CD14-positive monocyte (primary cell): ENCODE measurements around the gene LIN28B. TPM values are rescaled to one million over a fixed set of nuclear protein-coding genes. Genes with fewer than 3 reads are reported as not detected.

Source experiments
- DNase-seq, 3 donors: peaks; one replicate each; pipeline ENCODE4 v3.0.0-alpha.2; 2011 to 2022
- H2AFZ ChIP-seq: 2 replicates; pipeline ENCODE4 v1.6.0; 2012; ENCODE audit warnings: mild to moderate bottlenecking, low read depth, low read length, inconsistent platforms; ENCODE audit not compliant: insufficient read depth, poor library complexity, severe bottlenecking
- H3K27ac ChIP-seq, 2 donors: 1 replicate in 1 of 2; 2 replicates in 1 of 2; pipeline ENCODE4 v1.5.1; 2012 to 2013; ENCODE audit warnings: low read length in 2 of 2, control low read depth in 1 of 2, inconsistent platforms in 1 of 2, low read depth in 1 of 2, mild to moderate bottlenecking in 1 of 2
- H3K27me3 ChIP-seq, 2 donors: one replicate each; pipeline versions ENCODE4 v1.6.0 to v1.6.1; 2011 to 2013; ENCODE audit warnings: low read length in 2 of 2; ENCODE audit not compliant: control insufficient read depth in 2 of 2, insufficient read depth in 2 of 2
- H3K36me3 ChIP-seq, 2 donors: replicated peaks in 1 of 2; 1 replicate in 1 of 2; 2 replicates in 1 of 2; pipeline versions ENCODE4 v1.5.1 to v1.6.1; 2012 to 2013; ENCODE audit warnings: low read length in 2 of 2, control low read depth in 1 of 2, inconsistent platforms in 1 of 2, mild to moderate bottlenecking in 1 of 2; ENCODE audit not compliant: insufficient read depth in 2 of 2, control insufficient read depth in 1 of 2
- H3K4me1 ChIP-seq, 2 donors: 1 replicate in 1 of 2; 2 replicates in 1 of 2; pipeline versions ENCODE4 v1.5.1 to v1.6.1; 2012 to 2013; ENCODE audit warnings: low read length in 2 of 2, control low read depth in 1 of 2, inconsistent platforms in 1 of 2, mild to moderate bottlenecking in 1 of 2, moderate library complexity in 1 of 2; ENCODE audit not compliant: insufficient read depth in 2 of 2, control insufficient read depth in 1 of 2
- H3K4me2 ChIP-seq: replicated peaks from 2 replicates; pipeline ENCODE3; 2012; ENCODE audit warnings: low read length, moderate library complexity, mild to moderate bottlenecking; ENCODE audit not compliant: poor library complexity, severe bottlenecking; ENCODE audit errors: extremely low read depth
- H3K4me3 ChIP-seq, 3 experiments: fragments of 200-600 bp in 1 of 3; sonication (generic) in 1 of 3; replicated peaks in 1 of 3; 1 replicate in 2 of 3; 2 replicates in 1 of 3; pipeline ENCODE4 v1.5.1; 2011 to 2013; ENCODE audit warnings: low read length in 3 of 3, mild to moderate bottlenecking in 3 of 3, control low read depth in 2 of 3, low read depth in 2 of 3, inconsistent platforms in 1 of 3, moderate library complexity in 1 of 3
- H3K79me2 ChIP-seq: 2 replicates; pipeline ENCODE4 v1.6.0; 2012; ENCODE audit warnings: mild to moderate bottlenecking, control low read depth, inconsistent platforms, low read length, moderate library complexity; ENCODE audit not compliant: insufficient read depth
- H3K9ac ChIP-seq: 2 replicates; pipeline ENCODE4 v1.6.0; 2017; ENCODE audit warnings: low read length, mild to moderate bottlenecking; ENCODE audit not compliant: insufficient read depth, poor library complexity, severe bottlenecking
- H3K9me3 ChIP-seq, 2 donors: replicated peaks in 1 of 2; 1 replicate in 1 of 2; 2 replicates in 1 of 2; pipeline versions ENCODE4 v1.5.1 to v1.6.1; 2012 to 2013; ENCODE audit warnings: low read length in 2 of 2, control low read depth in 1 of 2; ENCODE audit not compliant: control insufficient read depth in 1 of 2, insufficient read depth in 1 of 2
- H4K20me1 ChIP-seq: 2 replicates; pipeline ENCODE4 v1.6.0; 2012; ENCODE audit warnings: mild to moderate bottlenecking, low read length, control low read depth, moderate library complexity; ENCODE audit not compliant: insufficient read depth
- H3K27ac Mint-ChIP-seq, 7 donors: one replicate each; pipeline ENCODE4 v1.8.0; 2020; ENCODE audit warnings: mild to moderate bottlenecking in 7 of 7, mixed read lengths in 7 of 7, moderate library complexity in 6 of 7, inconsistent platforms in 2 of 7
- H3K27me3 Mint-ChIP-seq, 3 donors: one replicate each; pipeline ENCODE4 v1.8.0; 2021 to 2022; ENCODE audit warnings: low read depth in 3 of 3, mild to moderate bottlenecking in 3 of 3, mixed read lengths in 3 of 3, moderate library complexity in 3 of 3, inconsistent platforms in 1 of 3
- H3K36me3 Mint-ChIP-seq, 2 donors: one replicate each; pipeline ENCODE4 v1.8.0; 2020; ENCODE audit warnings: mixed read lengths in 2 of 2, inconsistent platforms in 1 of 2, mild to moderate bottlenecking in 1 of 2
- H3K4me1 Mint-ChIP-seq: one replicate; pipeline ENCODE4 v1.8.0; 2020; ENCODE audit warnings: mild to moderate bottlenecking, mixed read lengths
- H3K4me3 Mint-ChIP-seq, 2 donors: one replicate each; pipeline ENCODE4 v1.8.0; 2020; ENCODE audit warnings: mild to moderate bottlenecking in 2 of 2, mixed read lengths in 2 of 2, moderate library complexity in 1 of 2
- H3K9me3 Mint-ChIP-seq, 7 donors: one replicate each; pipeline ENCODE4 v1.8.0; 2020 to 2022; ENCODE audit warnings: mixed read lengths in 7 of 7, mild to moderate bottlenecking in 6 of 7, moderate library complexity in 6 of 7, inconsistent platforms in 2 of 7
- CTCF ChIP-seq: fragments of 200-600 bp; IDR thresholded peaks from one replicate; pipeline ENCODE4 v1.8.0; 2022; ENCODE audit warnings: antibody characterized with exemption, mild to moderate bottlenecking
- WGBS: methylation state at CpG from one replicate; pipeline ENCODE4 v1.1.5; 2013; ENCODE audit warnings: missing lambda C conversion rate; ENCODE audit not compliant: insufficient coverage; 5-methylcytosine and 5-hydroxymethylcytosine counted together
- intact Hi-C, 2 donors: fragments of 100-400 bp; cut with micrococcal nuclease; formaldehyde crosslinking; loops; one replicate each; pipeline versions ENCODE4 v1.15.0 to v1.15.1; 2023
- polyA plus RNA-seq, 3 donors: library from polyadenylated mRNA; depleted of rRNA in 1 of 3; unstranded in 2 of 3; stranded (reverse) in 1 of 3; fragments of 300-500 nt in 2 of 3; fragments of >200 nt in 1 of 3; fragmentation: Illumina TruSeq in 2 of 3; gene quantifications; 1 replicate in 2 of 3; 2 replicates in 1 of 3; pipeline ENCODE4 v1.2.3, GENCODE V29; 2012 to 2021

LIN28B gene
- polyA plus RNA-seq, 3 donors, result not detected

- H3K9ac ChIP-seq, result no peak overlapping the region
- no peak overlapping the region for H2AFZ ChIP-seq
- no peaks in the 10 kb centered on the region for H3K4me1 Mint-ChIP-seq
- H4K20me1 ChIP-seq, result no peaks in the 10 kb centered on the region
- H3K4me3 Mint-ChIP-seq, result peak overlapping the region in 1 of 2 donors; percentile 30
- no peaks in the 10 kb centered on the region for H3K36me3 ChIP-seq
- no peaks in the 10 kb centered on the region for H3K9me3 ChIP-seq
- H3K27me3 Mint-ChIP-seq, result peaks cover 0 to 6% (median 4%) of the 10 kb centered on the region in 3 donors
- DNase-seq, result no peak
- no peak overlapping the region for H3K4me3 ChIP-seq
- no peaks in the 10 kb centered on the region for H3K4me1 ChIP-seq
- H3K9me3 Mint-ChIP-seq, result no peaks in the 10 kb centered on the region
- no peaks in the 10 kb centered on the region for H3K36me3 Mint-ChIP-seq
- H3K27ac ChIP-seq, result no peak overlapping the region
- H3K27me3 ChIP-seq, result no peaks in the 10 kb centered on the region
- H3K79me2 ChIP-seq, result no peaks in the 10 kb centered on the region
- no CpG with 5 or more reads among the region's 2 CpGs for WGBS
- no peak overlapping the region for H3K27ac Mint-ChIP-seq
- no peak overlapping the region for H3K4me2 ChIP-seq
- intact Hi-C loops, result no loop called here
- no peak for TF ChIP-seq CTCF
Observed at GRCh38 chr6:104969108-104969507, 12.2 kb downstream of the LIN28B start.

DNA sequence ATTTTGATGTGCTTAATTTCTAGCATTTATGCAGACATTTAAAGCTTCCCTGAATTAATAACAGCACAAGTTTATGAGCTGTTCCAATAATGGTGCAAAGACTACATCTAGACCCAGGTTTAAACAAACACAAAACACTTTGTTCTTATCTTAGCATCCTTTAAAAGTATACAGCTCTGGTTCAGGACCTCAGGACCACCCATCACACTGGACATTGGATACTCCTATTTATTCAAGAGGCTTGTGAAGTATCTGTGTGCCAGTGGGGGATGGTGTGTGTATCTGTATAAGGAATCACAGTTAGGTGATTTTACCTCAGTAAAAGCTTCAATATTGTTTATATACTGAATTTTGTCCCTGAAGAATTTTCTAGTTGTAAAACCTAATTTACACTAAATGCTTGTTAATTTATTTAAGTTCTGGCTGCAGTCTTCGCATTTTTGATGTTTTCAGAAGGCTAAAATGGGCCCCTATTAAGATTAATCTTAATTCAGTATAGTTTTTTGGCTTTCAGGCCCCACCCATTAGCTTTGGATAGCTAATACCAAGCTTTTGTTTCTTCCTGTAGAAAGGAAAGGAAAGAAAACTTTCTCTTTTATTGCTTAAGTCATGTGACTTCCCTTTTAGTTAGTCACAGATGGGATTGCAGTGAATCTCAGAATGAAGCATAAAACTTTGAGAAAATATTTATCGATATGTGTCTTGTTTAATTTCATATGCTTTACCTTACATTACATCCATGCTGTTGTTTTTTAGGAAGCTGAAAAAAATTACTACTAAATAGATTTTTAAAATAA lies 13.1 kb downstream of the LIN28B start:
- no peak overlapping the region for H2AFZ ChIP-seq
- no peaks in the 10 kb centered on the region for H3K4me1 ChIP-seq
- H3K79me2 ChIP-seq, result no peaks in the 10 kb centered on the region
- H3K36me3 Mint-ChIP-seq, result no peaks in the 10 kb centered on the region
- no peak overlapping the region for H3K4me3 ChIP-seq
- no peaks in the 10 kb centered on the region for H3K4me1 Mint-ChIP-seq
- no peaks in the 10 kb centered on the region for H3K27me3 ChIP-seq
- intact Hi-C loops, result no loop called here
- H3K4me2 ChIP-seq, result no peak overlapping the region
- H3K4me3 Mint-ChIP-seq, result no peak overlapping the region
- no peak for TF ChIP-seq CTCF
- no CpG with 5 or more reads among the region's 2 CpGs for WGBS
- no peaks in the 10 kb centered on the region for H3K36me3 ChIP-seq
- H3K27ac Mint-ChIP-seq, result no peak overlapping the region
- no peaks in the 10 kb centered on the region for H4K20me1 ChIP-seq
- no peaks in the 10 kb centered on the region for H3K9me3 Mint-ChIP-seq
- no peak for DNase-seq
- peaks cover 0 to 9% (median 4%) of the 10 kb centered on the region in 3 donors for H3K27me3 Mint-ChIP-seq
- no peak overlapping the region for H3K27ac ChIP-seq
- H3K9ac ChIP-seq, result no peak overlapping the region
- no peaks in the 10 kb centered on the region for H3K9me3 ChIP-seq
